HG02870 (cell line): ENCODE measurements around the gene CLSTN1.
"Not testable (repeated sequence)": the region's sequence is repeated elsewhere in the genome, so short reads cannot be mapped to it uniquely, and the experiment has no call there.

Experiments
- ATAC-seq: cut with Tn5 transposase; IDR thresholded peaks from one replicate; pipeline ENCODE4 v1.9.1; 2021; ENCODE audit warnings: mild to moderate bottlenecking, moderate library complexity; ENCODE audit not compliant: unreplicated experiment

CLSTN1 gene

GRCh38 chr1:9766759-9767442 is 56.9 kb downstream of the CLSTN1 start:
- ATAC-seq: no peak

GRCh38 chr1:9764550-9764949 is 59.2 kb downstream of the CLSTN1 start:
- no peak for ATAC-seq

GRCh38 chr1:9763914-9764313 is 59.9 kb downstream of the CLSTN1 start:
- no peak for ATAC-seq

- not testable (repeated sequence) for ATAC-seq
Observed at GRCh38 chr1:9762446-9762845, 61.3 kb downstream of the CLSTN1 start.

GRCh38 chr1:9761855-9762254 is 61.9 kb downstream of the CLSTN1 start:
- no peak for ATAC-seq

GRCh38 chr1:9760824-9761223 is 62.9 kb downstream of the CLSTN1 start:
- no peak for ATAC-seq

- no peak for ATAC-seq
Observed at GRCh38 chr1:9759939-9760338, 63.8 kb downstream of the CLSTN1 start.

GRCh38 chr1:9758559-9759121 is 65.1 kb downstream of the CLSTN1 start:
- no peak for ATAC-seq

- ATAC-seq: no peak
Observed at GRCh38 chr1:9755441-9755995, 68.2 kb downstream of the CLSTN1 start.

GRCh38 chr1:9753121-9753531 is 70.6 kb downstream of the CLSTN1 start:
- no peak for ATAC-seq

GRCh38 chr1:9751971-9752370 is 71.8 kb downstream of the CLSTN1 start:
- ATAC-seq: no peak

- ATAC-seq: no peak
Observed at GRCh38 chr1:9749361-9749760, 74.4 kb downstream of the CLSTN1 start.

- ATAC-seq: not testable (repeated sequence)
Observed at GRCh38 chr1:9748391-9748790, 75.4 kb downstream of the CLSTN1 start.

- ATAC-seq: no peak
Observed at GRCh38 chr1:9746651-9747050, 77.1 kb downstream of the CLSTN1 start.

GRCh38 chr1:9746211-9746610 is 77.6 kb downstream of the CLSTN1 start:
- ATAC-seq: no peak

GRCh38 chr1:9744106-9744799 is 79.5 kb downstream of the CLSTN1 start:
- ATAC-seq: no peak

GRCh38 chr1:9737671-9738070 is 86.1 kb downstream of the CLSTN1 start:
- no peak for ATAC-seq

GRCh38 chr1:9737057-9737456 is 86.7 kb downstream of the CLSTN1 start:
- ATAC-seq: no peak

- no peak for ATAC-seq
Observed at GRCh38 chr1:9736241-9736640, 87.5 kb downstream of the CLSTN1 start.

- no peak for ATAC-seq
Observed at GRCh38 chr1:9735800-9736199, 88.0 kb downstream of the CLSTN1 start.

GRCh38 chr1:9733160-9733789 is 90.5 kb downstream of the CLSTN1 start:
- no peak for ATAC-seq
